ENCODE measurements around the gene FAM131A. TPM values are rescaled to one million over a fixed set of nuclear protein-coding genes. Genes with fewer than 3 reads are reported as not detected.

FAM131A gene
- total and polyA plus RNA-seq, 2 donors (not counting 1 experiment from before 2014, with no cell fraction given), result 11.7 to 13.4 TPM

- CTCF ChIA-PET, result no interaction called here
- peaks cover 18% of the 10 kb centered on the region for H3K4me1 Mint-ChIP-seq
These were observed 45.1 kb downstream of the FAM131A start for GRCh38 chr3:184382326-184383032.

More at GRCh38 chr3:184382326-184383032, 45.1 kb downstream of the FAM131A start:
- H3K27me3 ChIP-seq (replicated peaks in 1 of 4; ENCODE audit: control extremely low read depth in 1 of 4, control insufficient read depth in 3 of 4, insufficient read depth in 4 of 4, low read length in 3 of 4), result peaks cover 0 to 64% (median 25%) of the 10 kb centered on the region in 4 experiments
- H3K9me3 ChIP-seq (ENCODE audit: control extremely low read depth in 1 of 3, control insufficient read depth in 2 of 3, insufficient read depth in 1 of 3, low read length in 2 of 3), result peaks cover 0 to 5% (median 0%) of the 10 kb centered on the region in 3 donors
- no peak overlapping the region for H3K4me3 Mint-ChIP-seq
- H3K27ac Mint-ChIP-seq, result no peak overlapping the region
- no peak for ATAC-seq (ENCODE audit: low read depth)
- no peak overlapping the region for H2AFZ ChIP-seq (ENCODE audit: insufficient read depth, low read depth, low read length, poor library complexity, severe bottlenecking)
- TF ChIP-seq EZH2 (IDR thresholded peaks at IDR 0.05; ENCODE audit: borderline replicate concordance, insufficient read depth, low read depth, low read length, poor library complexity, severe bottlenecking) (no peak), CTCF (IDR thresholded peaks at IDR 0.05) (no peak)
- no peak overlapping the region for H3K4me2 ChIP-seq (replicated peaks; ENCODE audit: low read depth, low read length, poor library complexity, severe bottlenecking)
- no peak for DNase-seq
- POLR2A ChIA-PET, result no interaction called here
- H3K4me3 ChIP-seq (ENCODE audit: control extremely low read depth in 1 of 5, extremely low read depth in 1 of 5, insufficient read depth in 1 of 5, low read depth in 2 of 5, low read length in 4 of 5), result no peak overlapping the region
- no peak overlapping the region for H3K9ac ChIP-seq (ENCODE audit: low read length)
- H3K36me3 ChIP-seq (replicated peaks in 1 of 2; ENCODE audit: control extremely low read depth in 1 of 2, control insufficient read depth in 1 of 2, extremely low read depth in 1 of 2, insufficient read depth in 2 of 2, low read length in 1 of 2), result no peaks in the 10 kb centered on the region
- intact Hi-C loops (cut with micrococcal nuclease), result no loop called here
- H3K4me1 ChIP-seq (ENCODE audit: control insufficient read depth in 2 of 2, insufficient read depth in 2 of 2, low read length in 2 of 2), result peaks cover 13 to 15% of the 10 kb centered on the region in 2 donors
- peaks cover 56% of the 10 kb centered on the region for H3K27me3 Mint-ChIP-seq
- H3K27ac ChIP-seq (ENCODE audit: low read length in 2 of 2), result no peak overlapping the region
- no peaks in the 10 kb centered on the region for H4K20me1 ChIP-seq (ENCODE audit: control insufficient read depth, insufficient read depth, low read length, poor library complexity, severe bottlenecking)
- H3K79me2 ChIP-seq (ENCODE audit: control insufficient read depth, insufficient read depth, low read length), result no peaks in the 10 kb centered on the region
- H3K9me3 Mint-ChIP-seq (ENCODE audit: insufficient read depth), result no peaks in the 10 kb centered on the region
- 89% methylated on average over 7 of the region's 16 CpGs for WGBS (ENCODE audit: insufficient coverage)
